ENCODE results near the gene TMEM239.

- no peak for TF ChIP-seq POLR2A (IDR thresholded peaks at IDR 0.05; ENCODE audit: low read depth, low read length)
- no peak for TF ChIP-seq POLR2AphosphoS5 (IDR thresholded peaks at IDR 0.05; ENCODE audit: low read depth, low read length)
- no peak for TF ChIP-seq TAF1 (IDR thresholded peaks at IDR 0.05; ENCODE audit: borderline replicate concordance, low read depth, low read length)
Observed at GRCh38 chr20:2820896-2821869, 5.0 kb downstream of the TMEM239 start.
